Measurements from ENCODE around the gene GREB1L.

DNA sequence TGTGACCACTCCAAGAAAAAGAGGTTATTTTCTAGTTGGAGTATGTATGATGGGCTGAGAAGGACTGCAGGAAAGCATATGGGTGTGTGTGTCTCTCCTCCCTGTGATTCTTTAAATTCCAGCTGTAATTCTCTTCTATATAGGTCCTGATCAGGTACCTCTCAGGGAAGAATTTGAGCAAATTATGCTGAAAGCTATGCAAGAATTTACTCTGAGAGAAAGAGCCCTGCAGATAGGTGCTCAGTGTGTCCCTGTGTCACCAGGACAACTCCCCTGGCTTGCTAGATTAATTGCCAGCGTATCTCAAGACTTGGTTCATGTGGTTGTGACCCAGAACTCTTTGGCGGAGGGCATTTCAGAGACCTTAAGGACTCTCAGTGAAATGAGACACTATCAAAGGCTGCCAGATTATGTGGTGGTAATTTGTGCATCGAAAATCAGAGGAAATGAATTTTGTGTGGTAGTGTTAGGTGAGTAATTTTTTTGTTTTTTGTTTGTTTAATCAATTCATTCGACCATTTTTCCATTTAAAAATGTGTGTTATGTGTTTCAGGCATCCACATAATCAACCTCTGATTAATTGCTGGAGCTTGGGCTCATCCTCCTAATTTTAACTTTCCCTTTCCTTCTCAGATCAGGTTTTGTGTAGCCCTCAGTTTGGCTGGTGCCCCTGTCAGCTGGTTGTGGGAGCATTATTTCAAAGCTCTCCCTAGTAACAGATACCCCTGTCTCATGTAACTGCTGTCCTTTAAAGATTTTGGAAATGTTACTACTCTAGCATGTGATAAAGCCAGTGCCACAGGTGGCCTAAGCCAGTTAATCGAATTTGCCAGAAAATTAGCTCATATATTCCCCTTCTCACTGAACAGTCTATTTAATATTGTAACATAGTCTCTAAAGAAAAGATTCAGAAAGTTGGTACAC is 207.6 kb downstream of the GREB1L start:
- TF ChIP-seq, protein P1, sequence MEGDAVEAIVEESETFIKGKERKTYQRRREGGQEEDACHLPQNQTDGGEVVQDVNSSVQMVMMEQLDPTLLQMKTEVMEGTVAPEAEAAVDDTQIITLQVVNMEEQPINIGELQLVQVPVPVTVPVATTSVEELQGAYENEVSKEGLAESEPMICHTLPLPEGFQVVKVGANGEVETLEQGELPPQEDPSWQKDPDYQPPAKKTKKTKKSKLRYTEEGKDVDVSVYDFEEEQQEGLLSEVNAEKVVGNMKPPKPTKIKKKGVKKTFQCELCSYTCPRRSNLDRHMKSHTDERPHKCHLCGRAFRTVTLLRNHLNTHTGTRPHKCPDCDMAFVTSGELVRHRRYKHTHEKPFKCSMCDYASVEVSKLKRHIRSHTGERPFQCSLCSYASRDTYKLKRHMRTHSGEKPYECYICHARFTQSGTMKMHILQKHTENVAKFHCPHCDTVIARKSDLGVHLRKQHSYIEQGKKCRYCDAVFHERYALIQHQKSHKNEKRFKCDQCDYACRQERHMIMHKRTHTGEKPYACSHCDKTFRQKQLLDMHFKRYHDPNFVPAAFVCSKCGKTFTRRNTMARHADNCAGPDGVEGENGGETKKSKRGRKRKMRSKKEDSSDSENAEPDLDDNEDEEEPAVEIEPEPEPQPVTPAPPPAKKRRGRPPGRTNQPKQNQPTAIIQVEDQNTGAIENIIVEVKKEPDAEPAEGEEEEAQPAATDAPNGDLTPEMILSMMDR (conservative IDR thresholded peaks at IDR 0.05) = no peak
- no peak for TF ChIP-seq ZFX (IDR thresholded peaks at IDR 0.05)
